Breast epithelium (tissue), 3 donors: ENCODE results near the gene KIF3B.

ENCODE experiments used
- POLR2A ChIP-seq: fragments of 450-650 bp; IDR thresholded peaks from one replicate; pipeline ENCODE4 v1.6.1; 2016; ENCODE audit warnings: antibody characterized with exemption, mild to moderate bottlenecking, moderate library complexity
- TF ChIP-seq, protein P1 (sequence below), 3 donors: fragments of 450-650 bp; IDR thresholded peaks; one replicate each; pipeline ENCODE4 v1.5.1; 2016 to 2017; ENCODE audit warnings: antibody characterized with exemption in 3 of 3, mild to moderate bottlenecking in 3 of 3, moderate library complexity in 3 of 3

DNA sequence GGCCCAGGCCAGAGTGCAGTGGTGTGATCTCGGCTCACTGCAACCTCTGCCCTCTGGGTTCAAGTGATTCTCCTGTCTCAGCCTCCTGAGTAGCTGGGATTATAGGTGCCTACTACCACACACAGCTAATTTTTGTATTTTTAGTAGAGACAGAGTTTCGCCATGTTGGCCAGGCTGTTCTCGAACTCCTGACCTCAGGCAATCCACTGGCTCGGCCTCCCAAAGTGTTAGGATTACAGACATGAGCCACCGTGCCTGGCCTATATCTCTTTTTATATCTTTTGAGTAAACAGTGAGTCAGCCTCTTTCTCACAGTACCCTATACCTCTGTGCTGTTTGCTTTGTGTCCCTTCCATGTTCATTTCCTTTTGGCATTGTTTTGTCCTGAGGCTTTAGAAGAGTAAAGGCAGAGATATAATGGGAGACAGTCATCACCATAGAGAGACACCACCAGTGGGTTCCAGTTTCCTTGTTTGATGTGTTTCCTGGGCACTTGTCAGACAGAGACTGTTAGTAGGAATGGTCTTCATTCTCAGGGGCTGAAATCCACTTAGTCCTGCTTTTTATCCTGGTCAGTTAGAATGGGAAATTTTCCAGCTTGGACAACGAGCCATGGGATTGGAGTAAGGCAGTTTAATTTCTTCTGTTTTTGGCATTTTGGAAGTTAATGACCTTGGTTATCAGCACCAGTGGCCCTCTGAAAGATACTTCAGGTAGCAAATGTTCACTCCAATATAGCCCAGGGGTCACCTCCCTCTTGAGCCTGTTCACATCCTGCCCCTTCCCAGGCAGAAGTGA is 48.5 kb downstream of the KIF3B start:
- TF ChIP-seq, protein P1, sequence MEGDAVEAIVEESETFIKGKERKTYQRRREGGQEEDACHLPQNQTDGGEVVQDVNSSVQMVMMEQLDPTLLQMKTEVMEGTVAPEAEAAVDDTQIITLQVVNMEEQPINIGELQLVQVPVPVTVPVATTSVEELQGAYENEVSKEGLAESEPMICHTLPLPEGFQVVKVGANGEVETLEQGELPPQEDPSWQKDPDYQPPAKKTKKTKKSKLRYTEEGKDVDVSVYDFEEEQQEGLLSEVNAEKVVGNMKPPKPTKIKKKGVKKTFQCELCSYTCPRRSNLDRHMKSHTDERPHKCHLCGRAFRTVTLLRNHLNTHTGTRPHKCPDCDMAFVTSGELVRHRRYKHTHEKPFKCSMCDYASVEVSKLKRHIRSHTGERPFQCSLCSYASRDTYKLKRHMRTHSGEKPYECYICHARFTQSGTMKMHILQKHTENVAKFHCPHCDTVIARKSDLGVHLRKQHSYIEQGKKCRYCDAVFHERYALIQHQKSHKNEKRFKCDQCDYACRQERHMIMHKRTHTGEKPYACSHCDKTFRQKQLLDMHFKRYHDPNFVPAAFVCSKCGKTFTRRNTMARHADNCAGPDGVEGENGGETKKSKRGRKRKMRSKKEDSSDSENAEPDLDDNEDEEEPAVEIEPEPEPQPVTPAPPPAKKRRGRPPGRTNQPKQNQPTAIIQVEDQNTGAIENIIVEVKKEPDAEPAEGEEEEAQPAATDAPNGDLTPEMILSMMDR (IDR thresholded peaks at IDR 0.05), result no peak
- no peak for TF ChIP-seq POLR2A
